GM03348 (cell line): ENCODE data around the gene OR5AP2.
"Not testable (repeated sequence)": the region's sequence is repeated elsewhere in the genome, so short reads cannot be mapped to it uniquely, and the experiment has no call there.

Experiments used
- DNase-seq: peaks from one replicate; pipeline ENCODE4 v3.0.0; 2012; ENCODE audit warnings: low spot score

OR5AP2 gene

GRCh38 chr11:56642339-56642738 lies at the start of gene OR5AP2:
Gene OR5AP2 (minus strand): TSS chr11:56642439. CDS start chr11:56642439, 0 bp downstream.
- DNase-seq = no peak

DNA sequence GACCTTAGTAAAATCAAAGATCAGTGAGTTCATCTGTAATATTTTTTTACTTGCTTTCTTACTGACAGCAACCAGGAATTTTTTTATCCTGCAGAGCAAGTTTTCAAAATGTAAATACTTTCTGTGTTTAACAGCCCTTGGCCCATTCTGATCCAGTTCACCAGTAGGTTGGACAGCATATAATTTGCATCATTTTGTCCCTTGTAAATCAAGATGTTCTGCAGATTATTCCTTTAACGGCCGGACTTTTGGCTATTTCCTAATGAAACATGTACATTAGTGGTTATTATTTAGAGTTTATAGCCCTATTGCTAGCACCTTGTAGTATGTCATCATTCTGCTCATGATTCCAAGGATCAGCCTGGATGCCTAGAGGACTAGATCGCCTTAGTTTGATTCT lies 48.9 kb upstream of the OR5AP2 start:
- DNase-seq = not testable (repeated sequence)

GRCh38 chr11:56688554-56689100 lies 46.4 kb upstream of the OR5AP2 start:
- DNase-seq = no peak

GRCh38 chr11:56670984-56671383 lies 28.7 kb upstream of the OR5AP2 start:
- no peak for DNase-seq

DNA sequence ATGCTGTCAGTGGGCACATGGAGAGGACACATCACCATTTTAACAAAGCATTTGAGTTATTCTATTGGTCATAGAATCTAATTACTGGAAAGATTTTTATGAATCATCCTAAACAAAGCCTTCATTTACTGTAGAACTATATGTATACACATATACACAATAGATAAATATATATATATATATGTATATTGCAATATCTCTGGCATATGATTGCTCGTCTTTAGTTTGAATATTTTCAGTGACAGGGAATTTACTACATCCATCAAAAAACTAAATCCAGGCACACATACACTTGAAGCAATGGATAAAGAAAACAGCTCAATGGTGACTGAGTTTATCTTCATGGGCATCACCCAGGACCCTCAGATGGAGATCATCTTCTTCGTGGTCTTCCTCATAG lies 21.1 kb upstream of the OR5AP2 start, which contains the start of gene OR5AR1:
OR5AR1 (plus strand) TSS at position 301 of the 400 bp plus-strand sequence; CDS start at position 301, 0 bp downstream.
- no peak for DNase-seq

GRCh38 chr11:56659755-56660154 lies 17.5 kb upstream of the OR5AP2 start:
- DNase-seq = no peak

- no peak for DNase-seq
Observed at GRCh38 chr11:56637500-56637899, 4.7 kb downstream of the OR5AP2 start.

- DNase-seq = no peak
Observed at GRCh38 chr11:56636861-56637260, 5.4 kb downstream of the OR5AP2 start.

DNA sequence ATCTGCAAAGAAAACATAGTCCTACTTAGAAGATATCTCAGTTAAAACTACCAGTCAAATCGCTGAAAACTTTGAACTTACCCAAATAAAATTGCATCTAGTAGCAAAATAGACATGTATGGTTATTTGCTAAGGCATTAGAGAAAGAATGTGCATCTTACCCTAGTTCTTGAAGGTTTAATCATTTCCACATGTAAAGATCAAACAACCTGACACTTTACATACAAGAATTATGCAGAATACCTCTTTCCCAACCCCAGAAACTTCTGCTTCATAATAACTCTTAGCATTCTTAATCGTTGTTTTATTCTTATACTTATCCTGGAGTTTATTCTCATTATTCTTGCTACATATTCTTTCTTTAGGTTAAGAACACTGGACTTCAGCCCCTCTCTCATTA lies 9.9 kb downstream of the OR5AP2 start:
- DNase-seq = no peak

DNA sequence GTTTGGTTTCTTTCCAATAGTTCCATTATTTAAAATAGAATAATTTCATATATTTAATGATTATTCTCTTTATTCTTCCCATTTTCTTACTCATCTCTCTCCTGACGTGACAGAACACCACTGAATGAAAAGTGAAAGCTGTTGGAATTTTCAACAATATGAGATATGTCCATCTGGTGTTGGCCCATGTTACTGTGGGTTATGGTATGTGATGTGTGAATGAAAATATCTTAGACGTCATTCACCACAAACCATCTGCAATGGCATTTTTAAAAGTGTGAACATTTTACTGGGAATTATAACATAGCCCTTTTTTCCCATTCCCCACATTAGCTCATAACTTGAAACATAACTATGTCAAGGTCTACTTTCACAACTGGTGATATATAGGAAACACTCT lies 16.3 kb downstream of the OR5AP2 start:
- no peak for DNase-seq

DNA sequence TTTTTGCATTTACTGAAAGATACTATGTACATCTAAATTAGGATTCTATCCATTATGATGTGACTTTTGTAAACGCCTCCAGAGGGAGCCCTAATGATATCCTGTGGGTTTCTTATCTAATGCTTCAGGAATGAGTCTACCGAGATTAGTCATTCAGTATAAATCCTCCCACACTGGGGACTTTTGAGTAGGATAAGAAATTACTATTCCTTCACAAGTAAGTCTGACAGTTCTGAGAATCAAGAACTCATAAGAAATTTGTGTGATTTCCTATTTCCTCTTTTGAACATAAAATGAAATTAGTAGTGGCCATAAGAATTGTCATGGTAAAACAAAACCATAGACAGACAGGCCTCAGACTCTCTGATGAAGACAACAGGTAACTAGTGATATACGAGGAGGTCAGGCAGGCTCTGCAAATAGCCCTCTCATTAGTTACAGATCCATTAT lies 17.6 kb downstream of the OR5AP2 start:
- DNase-seq = peak; percentile 74

DNA sequence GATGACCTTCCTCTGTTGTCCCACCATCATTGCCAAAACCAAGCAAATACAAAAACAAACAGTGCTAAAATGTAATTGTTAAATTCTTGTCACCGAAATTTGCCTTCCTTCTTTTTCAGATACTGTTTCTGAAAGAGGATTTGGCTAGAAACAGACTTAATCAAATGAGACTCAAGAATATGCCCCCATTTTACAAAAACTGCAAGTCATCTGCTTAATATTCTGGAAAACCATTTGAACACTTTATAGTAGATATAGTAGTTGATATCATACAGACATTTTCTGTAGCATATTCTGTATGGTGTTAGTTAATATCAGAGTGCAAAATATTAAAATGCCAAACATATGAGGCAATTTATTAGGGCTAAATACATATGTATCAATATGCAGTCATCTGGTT lies 31.1 kb downstream of the OR5AP2 start:
- no peak for DNase-seq

- DNase-seq = not testable (repeated sequence)
Observed at GRCh38 chr11:56592088-56592717, 50.0 kb downstream of the OR5AP2 start.
